IPS-20b (cell line): ENCODE measurements around the gene E2F3.

Experiments
- H3K27ac ChIP-seq: one replicate; pipeline ENCODE4 v1.5.1; 2013; ENCODE audit warnings: low read length
- H3K27me3 ChIP-seq: 2 replicates; pipeline ENCODE4 v1.6.1; 2013; ENCODE audit warnings: mild to moderate bottlenecking, low read length, inconsistent platforms; ENCODE audit not compliant: insufficient read depth
- H3K36me3 ChIP-seq: 2 replicates; pipeline ENCODE4 v1.6.1; 2013; ENCODE audit warnings: low read depth, mild to moderate bottlenecking, inconsistent platforms, low read length, moderate library complexity; ENCODE audit not compliant: insufficient read depth
- H3K4me1 ChIP-seq: 2 replicates; pipeline ENCODE4 v1.6.1; 2013; ENCODE audit warnings: mild to moderate bottlenecking, control low read depth, inconsistent platforms, low read length, moderate library complexity; ENCODE audit not compliant: insufficient read depth
- H3K4me3 ChIP-seq: 2 replicates; pipeline ENCODE4 v1.5.1; 2013; ENCODE audit warnings: mild to moderate bottlenecking, low read length, inconsistent platforms
- H3K9ac ChIP-seq: 2 replicates; pipeline ENCODE4 v1.6.1; 2013; ENCODE audit warnings: low read depth, mild to moderate bottlenecking, inconsistent platforms, low read length, moderate library complexity
- H3K9me3 ChIP-seq: 2 replicates; pipeline ENCODE4 v1.6.1; 2013; ENCODE audit warnings: mild to moderate bottlenecking, low read depth, low read length, inconsistent platforms; ENCODE audit not compliant: insufficient read depth

Gene E2F3

GRCh38 chr6:20415712-20416454 is 14.2 kb downstream of the E2F3 start:
- Histone ChIP-seq H3K27ac (no peak overlapping the region), H3K36me3 (peaks cover 33% of the 10 kb centered on the region), H3K4me1 (peaks cover 6% of the 10 kb centered on the region; the same call in 1 of the 2 replicates), H3K9me3 (no peaks in the 10 kb centered on the region), H3K27me3 (no peaks in the 10 kb centered on the region), H3K9ac (no peak overlapping the region), H3K4me3 (no peak overlapping the region)

- H3K27me3 ChIP-seq = no peaks in the 10 kb centered on the region
- peaks cover 6% of the 10 kb centered on the region; the same call in 1 of the 2 replicates for H3K4me1 ChIP-seq
- H3K9ac ChIP-seq = no peak overlapping the region
- H3K27ac ChIP-seq = no peak overlapping the region
- no peaks in the 10 kb centered on the region for H3K9me3 ChIP-seq
- H3K4me3 ChIP-seq = no peak overlapping the region
- peaks cover 32% of the 10 kb centered on the region for H3K36me3 ChIP-seq
These were observed 15.1 kb downstream of the E2F3 start for GRCh38 chr6:20416567-20417345.

- Histone ChIP-seq H3K27ac (no peak overlapping the region), H3K4me3 (no peak overlapping the region), H3K4me1 (peaks cover 6% of the 10 kb centered on the region; the same call in 1 of the 2 replicates)
These were observed 16.1 kb downstream of the E2F3 start for GRCh38 chr6:20417819-20418218.

GRCh38 chr6:20426177-20427082 is 24.8 kb downstream of the E2F3 start:
- Histone ChIP-seq H3K4me1 (peaks cover 4% of the 10 kb centered on the region; the same call in 1 of the 2 replicates), H3K9ac (no peak overlapping the region)

More at GRCh38 chr6:20417819-20418218, 16.1 kb downstream of the E2F3 start:
- Histone ChIP-seq H3K27me3 (no peaks in the 10 kb centered on the region), H3K9me3 (no peaks in the 10 kb centered on the region), H3K36me3 (peaks cover 35% of the 10 kb centered on the region), H3K9ac (no peak overlapping the region)

GRCh38 chr6:20427856-20428255 is 26.2 kb downstream of the E2F3 start:
- Histone ChIP-seq H3K4me1 (peaks cover 4% of the 10 kb centered on the region; the same call in 1 of the 2 replicates), H3K4me3 (no peak overlapping the region), H3K9ac (no peak overlapping the region), H3K27me3 (no peaks in the 10 kb centered on the region), H3K27ac (no peak overlapping the region), H3K9me3 (no peaks in the 10 kb centered on the region), H3K36me3 (peaks cover 19% of the 10 kb centered on the region)

More at GRCh38 chr6:20426177-20427082, 24.8 kb downstream of the E2F3 start:
- Histone ChIP-seq H3K9me3 (no peaks in the 10 kb centered on the region), H3K36me3 (peaks cover 20% of the 10 kb centered on the region), H3K27me3 (no peaks in the 10 kb centered on the region), H3K27ac (no peak overlapping the region), H3K4me3 (no peak overlapping the region)

- H3K27ac ChIP-seq = no peak overlapping the region
- H3K27me3 ChIP-seq = no peaks in the 10 kb centered on the region
- peaks cover 26% of the 10 kb centered on the region for H3K36me3 ChIP-seq
- no peaks in the 10 kb centered on the region for H3K9me3 ChIP-seq
- H3K9ac ChIP-seq = no peak overlapping the region
- H3K4me3 ChIP-seq = no peak overlapping the region
- H3K4me1 ChIP-seq = no peaks in the 10 kb centered on the region; the same call in 1 of the 2 replicates
These were observed 31.0 kb downstream of the E2F3 start for GRCh38 chr6:20432692-20433091.

- H3K9ac ChIP-seq = no peak overlapping the region
- H3K36me3 ChIP-seq = peaks cover 26% of the 10 kb centered on the region
- H3K4me3 ChIP-seq = no peak overlapping the region
- no peak overlapping the region for H3K27ac ChIP-seq
- H3K27me3 ChIP-seq = no peaks in the 10 kb centered on the region
- H3K4me1 ChIP-seq = peaks cover 5% of the 10 kb centered on the region; the same call in 1 of the 2 replicates
- H3K9me3 ChIP-seq = no peaks in the 10 kb centered on the region
These were observed 31.6 kb downstream of the E2F3 start for GRCh38 chr6:20433321-20433720.

- peaks cover 26% of the 10 kb centered on the region for H3K36me3 ChIP-seq
- no peaks in the 10 kb centered on the region for H3K9me3 ChIP-seq
- H3K4me1 ChIP-seq = peaks cover 10% of the 10 kb centered on the region; the same call in 1 of the 2 replicates
- H3K9ac ChIP-seq = no peak overlapping the region
- H3K27me3 ChIP-seq = no peaks in the 10 kb centered on the region
- no peak overlapping the region for H3K27ac ChIP-seq
- no peak overlapping the region for H3K4me3 ChIP-seq
These were observed 32.2 kb downstream of the E2F3 start for GRCh38 chr6:20433929-20434328.

GRCh38 chr6:20434766-20435165 is 33.1 kb downstream of the E2F3 start:
- Histone ChIP-seq H3K27me3 (no peaks in the 10 kb centered on the region), H3K36me3 (peaks cover 32% of the 10 kb centered on the region), H3K27ac (no peak overlapping the region), H3K4me3 (no peak overlapping the region), H3K9ac (no peak overlapping the region), H3K4me1 (peaks cover 10% of the 10 kb centered on the region; the same call in 1 of the 2 replicates), H3K9me3 (no peaks in the 10 kb centered on the region)

GRCh38 chr6:20436719-20437118 is 35.0 kb downstream of the E2F3 start:
- H3K4me3 ChIP-seq = no peak overlapping the region
- peaks cover 10% of the 10 kb centered on the region; the same call in 1 of the 2 replicates for H3K4me1 ChIP-seq
- peaks cover 35% of the 10 kb centered on the region for H3K36me3 ChIP-seq
- no peaks in the 10 kb centered on the region for H3K9me3 ChIP-seq
- H3K27ac ChIP-seq = no peak overlapping the region
- no peak overlapping the region for H3K9ac ChIP-seq
- H3K27me3 ChIP-seq = no peaks in the 10 kb centered on the region

- H3K27me3 ChIP-seq = no peaks in the 10 kb centered on the region
- peaks cover 34% of the 10 kb centered on the region for H3K36me3 ChIP-seq
- peaks cover 10% of the 10 kb centered on the region; the same call in 1 of the 2 replicates for H3K4me1 ChIP-seq
- H3K9me3 ChIP-seq = no peaks in the 10 kb centered on the region
- H3K9ac ChIP-seq = no peak overlapping the region
- H3K4me3 ChIP-seq = no peak overlapping the region
- H3K27ac ChIP-seq = no peak overlapping the region
These were observed 36.0 kb downstream of the E2F3 start for GRCh38 chr6:20437639-20438038.
